GM10847 (cell line): Measurements from ENCODE around the gene NADSYN1.

ENCODE experiments used
- POLR2A ChIP-seq: IDR thresholded peaks from 2 replicates; pipeline ENCODE4 v1.6.1; 2011; ENCODE audit not compliant: insufficient read length; ENCODE audit errors: extremely low read depth

NADSYN1 gene

GRCh38 chr11:71456831-71457230, 3.8 kb downstream of the NADSYN1 start:
- no peak for TF ChIP-seq POLR2A

GRCh38 chr11:71458146-71459070, 5.4 kb downstream of the NADSYN1 start:
- no peak for TF ChIP-seq POLR2A

- no peak for TF ChIP-seq POLR2A
These were observed 6.2 kb downstream of the NADSYN1 start for GRCh38 chr11:71459076-71459766.

GRCh38 chr11:71459767-71460320, 6.8 kb downstream of the NADSYN1 start:
- no peak for TF ChIP-seq POLR2A

GRCh38 chr11:71461696-71462095, 8.7 kb downstream of the NADSYN1 start:
- no peak for TF ChIP-seq POLR2A

- no peak for TF ChIP-seq POLR2A
These were observed 9.7 kb downstream of the NADSYN1 start for GRCh38 chr11:71462726-71463125.

- no peak for TF ChIP-seq POLR2A
These were observed 10.6 kb downstream of the NADSYN1 start for GRCh38 chr11:71463331-71464211.

- TF ChIP-seq POLR2A = no peak
These were observed 12.1 kb downstream of the NADSYN1 start for GRCh38 chr11:71465054-71465453.

- no peak for TF ChIP-seq POLR2A
These were observed 13.4 kb downstream of the NADSYN1 start for GRCh38 chr11:71466358-71466757.

- TF ChIP-seq POLR2A = no peak
These were observed 14.2 kb downstream of the NADSYN1 start for GRCh38 chr11:71467164-71467563.

GRCh38 chr11:71470946-71471345, 17.9 kb downstream of the NADSYN1 start:
- no peak for TF ChIP-seq POLR2A

- no peak for TF ChIP-seq POLR2A
These were observed 19.4 kb downstream of the NADSYN1 start for GRCh38 chr11:71472357-71472885.

- no peak for TF ChIP-seq POLR2A
These were observed 20.2 kb downstream of the NADSYN1 start for GRCh38 chr11:71472941-71473792.

GRCh38 chr11:71473793-71474080, 20.7 kb downstream of the NADSYN1 start:
- no peak for TF ChIP-seq POLR2A
